HT1080 (cell line): ENCODE results near the gene SAP30L. TPM values are rescaled to one million over a fixed set of nuclear protein-coding genes. Genes with fewer than 3 reads are reported as not detected.

Experiments used
- DNase-seq: peaks from one replicate; pipeline ENCODE4 v3.0.0-alpha.2; 2015; ENCODE audit warnings: low read depth
- total RNA-seq: library from RNA; depleted of rRNA; stranded (reverse); fragments of >200 nt; shearing (Covaris generic); gene quantifications from 2 replicates; pipeline ENCODE4 v1.2.3, GENCODE V29; 2014

SAP30L gene
- total RNA-seq, 1 experiment from 2014 or later: 40.4 TPM

GRCh38 chr5:154464438-154464837, 18.6 kb downstream of the SAP30L start:
- no peak for DNase-seq

GRCh38 chr5:154465169-154465568, 19.4 kb downstream of the SAP30L start:
- DNase-seq: peak; percentile 62

DNA sequence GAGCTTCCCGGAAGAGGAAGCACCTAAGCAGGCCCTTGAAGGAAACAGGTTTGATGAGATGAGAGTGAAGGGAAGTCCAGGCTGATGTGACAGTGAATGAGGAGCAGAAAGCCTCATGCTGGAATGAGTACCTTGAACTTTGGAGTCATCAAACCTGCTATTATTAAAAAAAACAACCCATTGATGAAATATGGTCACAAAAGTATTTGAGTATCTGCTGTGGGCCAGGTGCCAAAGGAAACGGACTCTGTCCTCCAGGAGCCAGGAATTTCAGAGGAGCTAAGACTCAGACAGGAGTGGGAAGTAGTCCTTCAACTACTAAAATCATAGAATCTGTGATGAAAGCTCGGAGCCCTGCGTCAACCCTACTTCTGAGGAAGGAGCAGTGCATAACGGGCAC, 20.4 kb downstream of the SAP30L start:
- DNase-seq: no peak

DNA sequence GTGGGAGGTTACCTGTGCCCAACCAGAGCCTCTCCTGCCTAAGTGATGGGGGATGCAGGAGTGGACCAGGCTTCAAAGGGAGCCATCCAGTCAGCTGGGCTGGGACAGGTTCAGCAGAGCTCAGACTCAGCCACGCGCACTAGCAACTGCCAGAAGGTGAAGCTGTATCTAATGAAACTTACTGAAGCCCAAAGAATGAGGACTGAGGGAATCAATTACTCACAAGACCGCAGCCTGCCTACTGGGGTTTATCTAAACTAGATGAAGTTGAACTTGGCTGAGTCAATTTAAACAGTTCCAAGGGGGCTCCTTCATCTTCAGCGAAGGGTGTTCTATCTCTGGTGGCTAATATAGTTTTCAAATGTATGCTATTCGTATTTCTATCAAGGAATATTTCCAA, 20.9 kb downstream of the SAP30L start:
- DNase-seq: peak; percentile 24

DNA sequence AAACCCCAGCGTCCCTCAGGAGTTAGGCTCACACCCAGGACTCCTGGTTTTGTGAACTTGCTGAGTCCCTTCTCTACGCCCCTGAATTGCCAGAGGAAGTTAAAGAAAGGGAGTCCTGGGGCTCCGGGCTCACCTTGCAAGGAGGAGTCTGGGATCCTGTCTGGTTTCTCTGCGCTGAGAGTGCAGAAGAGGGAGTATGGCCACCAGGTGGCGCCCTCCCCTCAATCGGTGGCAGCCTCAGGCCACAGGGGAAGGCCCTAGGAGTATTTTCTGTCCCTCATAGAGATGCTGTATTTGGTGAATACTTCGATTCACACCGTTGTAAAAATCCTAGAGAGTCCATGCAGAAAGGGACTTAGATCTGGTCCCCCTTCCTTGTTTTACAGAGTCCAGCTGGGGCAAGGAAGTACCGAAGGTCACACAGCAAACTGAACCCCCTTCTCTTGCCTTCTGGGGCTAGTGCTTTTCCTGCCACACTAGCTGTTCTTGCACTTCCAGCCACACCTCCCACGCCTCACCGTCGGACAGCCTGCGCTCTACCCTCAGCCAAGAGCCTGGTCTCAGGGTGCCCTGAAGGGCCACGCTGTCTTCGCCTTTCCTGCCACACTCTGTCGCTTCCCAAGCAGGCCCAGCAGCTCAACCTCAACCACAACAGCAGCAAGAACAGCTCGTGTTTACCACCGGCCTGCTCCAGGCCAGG, 22.0 kb downstream of the SAP30L start:
- DNase-seq: peak; percentile 62

DNA sequence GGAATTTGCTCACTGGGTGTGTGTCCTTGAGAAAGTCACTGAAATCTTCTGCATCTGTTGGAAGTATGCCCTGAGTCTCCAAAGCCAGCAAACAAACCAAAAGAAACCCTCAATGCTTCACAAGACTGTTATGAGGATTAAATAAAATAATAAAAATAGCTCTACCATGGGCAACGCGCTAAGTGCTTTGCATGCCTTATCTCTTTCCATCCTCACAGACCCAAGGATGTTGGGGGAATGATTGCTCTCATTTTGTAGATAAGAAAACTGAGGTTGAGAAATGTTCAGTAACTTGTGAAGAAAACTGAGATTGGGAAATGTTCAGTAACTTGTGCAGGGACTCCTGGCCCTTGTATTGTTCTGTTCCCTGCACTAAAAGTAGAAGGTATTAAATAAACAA, 24.3 kb downstream of the SAP30L start:
- DNase-seq: no peak

DNA sequence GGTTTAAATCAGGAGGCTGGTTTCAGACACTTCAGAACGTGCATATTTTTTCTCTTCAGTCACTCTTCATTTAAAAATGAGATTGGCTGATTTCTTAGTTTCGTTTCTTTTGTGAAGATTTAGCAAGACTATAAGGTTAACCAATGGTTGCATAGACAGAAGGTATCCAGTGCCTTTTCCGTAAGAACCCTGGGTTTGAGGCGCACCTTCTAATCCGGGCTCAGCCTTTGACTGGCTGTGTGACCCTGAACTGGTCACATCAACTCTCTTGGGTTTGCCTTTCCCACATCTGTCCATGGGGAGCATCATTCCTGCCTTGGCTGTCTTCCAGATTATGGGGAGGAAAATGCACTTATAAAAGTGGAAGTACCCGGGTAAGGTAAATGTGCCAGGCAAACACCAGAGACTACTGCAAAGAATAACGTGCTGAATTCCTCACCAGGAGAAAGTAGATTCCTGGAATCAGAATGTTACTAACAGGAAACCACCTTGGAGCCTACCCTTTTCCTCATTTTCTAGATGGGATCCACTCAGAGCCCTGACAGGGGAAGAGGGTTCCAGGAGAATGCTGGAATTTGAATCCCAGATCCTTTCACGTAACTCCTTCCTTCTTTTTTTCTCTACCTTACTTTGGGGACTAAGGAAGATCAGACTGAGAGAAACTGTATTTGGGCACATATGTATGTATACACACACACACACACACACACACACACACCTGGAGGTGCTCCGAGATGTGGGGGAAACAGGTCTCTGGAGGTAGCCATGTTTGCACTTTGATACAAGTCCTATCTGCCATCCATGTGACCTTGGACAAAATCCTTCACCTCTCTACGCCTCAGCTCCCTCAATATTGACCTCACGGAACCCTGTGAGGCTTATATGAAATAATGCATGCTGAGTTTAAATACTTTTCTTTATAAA, 25.4 kb downstream of the SAP30L start:
- no peak for DNase-seq

- no peak for DNase-seq
Observed at GRCh38 chr5:154472871-154473580, 27.2 kb downstream of the SAP30L start.

GRCh38 chr5:154473581-154474283, 27.9 kb downstream of the SAP30L start:
- DNase-seq: no peak

- no peak for DNase-seq
Observed at GRCh38 chr5:154474396-154475334, 28.9 kb downstream of the SAP30L start.

DNA sequence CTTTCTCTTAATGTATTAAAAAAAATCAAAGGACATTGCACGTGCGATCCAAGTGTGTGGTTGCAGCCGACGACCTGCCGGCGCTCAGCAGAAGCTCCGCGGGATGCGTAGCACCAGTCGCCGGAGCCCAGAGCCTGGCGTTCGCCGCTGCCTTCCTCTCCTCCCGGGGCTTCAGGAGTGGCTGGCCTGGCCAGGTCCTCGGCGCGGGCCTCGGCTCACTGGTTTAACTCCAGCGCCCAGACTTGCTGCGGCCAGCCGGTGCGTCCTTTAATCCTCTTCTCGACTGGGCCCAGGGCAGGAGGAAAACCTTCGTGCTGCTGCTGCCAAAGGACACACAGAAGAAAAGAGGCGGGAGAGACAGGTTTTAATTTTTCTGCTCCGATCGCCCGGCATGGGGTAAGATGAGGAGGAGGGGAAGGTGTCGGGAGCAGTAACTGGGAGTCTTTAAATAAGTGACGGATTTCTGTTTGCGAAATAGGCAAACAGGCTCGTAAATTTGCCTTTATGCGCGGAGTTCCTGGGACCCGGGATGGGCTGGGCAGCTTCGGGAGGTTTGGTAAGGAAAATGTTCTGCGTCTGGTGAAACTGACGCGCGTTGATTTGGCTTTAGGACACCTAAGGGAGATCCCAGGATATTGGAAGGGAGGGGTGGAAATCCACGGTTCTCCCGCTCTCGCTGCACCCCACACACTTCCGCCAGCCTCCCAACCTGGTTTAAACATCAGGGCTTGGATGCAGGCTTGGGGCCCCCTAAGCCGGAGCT, 30.0 kb downstream of the SAP30L start:
- DNase-seq: no peak

GRCh38 chr5:154476354-154477205, 30.8 kb downstream of the SAP30L start:
- no peak for DNase-seq

GRCh38 chr5:154477382-154478223, 31.8 kb downstream of the SAP30L start:
- no peak for DNase-seq

DNA sequence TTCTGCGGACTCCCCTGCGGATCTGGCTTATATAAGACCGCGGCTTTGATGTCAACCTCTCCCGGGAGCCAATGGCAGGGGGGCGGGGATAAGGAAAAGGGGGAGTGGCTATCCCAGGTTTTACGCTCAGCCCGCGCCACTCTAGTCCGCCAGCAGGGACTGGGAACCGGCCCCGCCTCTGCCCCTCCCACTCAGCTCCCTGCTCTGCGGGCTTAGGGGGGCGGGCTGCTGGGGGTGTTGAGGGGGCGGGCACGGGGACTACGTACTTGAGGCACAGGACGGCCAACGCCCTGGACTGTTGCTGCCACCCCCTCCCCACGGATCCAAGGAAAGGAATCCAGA, 32.4 kb downstream of the SAP30L start, which contains the start of gene HAND1:
HAND1 (minus strand) TSS at position 4 of the 342 bp plus-strand sequence. CDS start 219 bp downstream, outside the sequence.
- DNase-seq: no peak

DNA sequence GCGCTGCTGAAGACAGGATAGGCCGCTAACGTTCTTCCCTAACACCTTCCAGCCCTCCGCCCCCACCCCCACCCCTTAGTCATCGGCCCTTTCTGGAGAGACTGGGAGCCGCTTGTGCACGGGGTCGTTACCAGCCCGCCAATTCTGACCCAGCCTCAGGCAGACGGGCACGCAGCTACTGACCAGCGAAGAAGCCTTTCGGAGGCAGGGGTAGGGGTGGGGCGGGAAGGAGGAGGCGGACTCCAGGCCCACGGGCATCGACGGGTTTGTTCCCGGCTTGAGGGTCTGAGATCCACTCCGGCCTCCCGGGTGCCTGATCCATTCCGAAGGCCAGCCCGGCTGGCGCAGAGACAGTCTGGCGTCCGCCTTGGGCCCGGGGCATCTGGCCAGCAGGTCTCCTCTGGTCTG, 33.0 kb downstream of the SAP30L start:
- DNase-seq: no peak

- no peak for DNase-seq
Observed at GRCh38 chr5:154479160-154479943, 33.6 kb downstream of the SAP30L start.
